ENCODE measurements around the gene SNCA.

SNCA gene

DNA sequence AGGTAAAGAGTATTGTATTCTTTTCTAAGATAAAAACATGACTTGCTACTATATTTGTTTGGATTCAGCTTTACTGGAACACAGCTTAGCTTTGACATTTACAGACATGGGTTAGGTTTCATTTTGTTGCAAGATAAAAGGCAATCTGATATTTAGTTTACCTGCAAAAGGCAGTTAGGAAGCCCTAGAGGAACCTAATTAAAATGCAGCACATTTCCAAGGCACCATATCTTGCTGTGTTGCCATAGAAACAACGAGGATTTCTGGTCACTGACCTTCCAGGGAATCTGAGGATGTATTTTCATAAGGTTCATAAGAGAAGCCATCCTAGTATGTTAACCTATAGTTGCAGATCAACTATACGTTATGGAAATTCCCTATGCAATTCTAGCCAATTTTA, 116.0 kb downstream of the SNCA start:
- Histone ChIP-seq H3K9me2 (ENCODE audit: low read depth, low read length) (no peaks in the 10 kb centered on the region), H4K20me1 (ENCODE audit: insufficient read depth, low read length) (no peaks in the 10 kb centered on the region), H3K4me2 (ENCODE audit: low read length) (no peak overlapping the region), H2AFZ (ENCODE audit: low read length) (no peak overlapping the region), H3K36me3 (ENCODE audit: insufficient read depth, low read length) (no peaks in the 10 kb centered on the region), H3K79me2 (ENCODE audit: insufficient read depth, low read length) (no peaks in the 10 kb centered on the region), H3K4me3 (ENCODE audit: low read depth, low read length, poor library complexity, severe bottlenecking) (no peak overlapping the region), H3K4me1 (ENCODE audit: insufficient read depth, low read length, severe bottlenecking) (no peaks in the 10 kb centered on the region), H3F3A (ENCODE audit: insufficient read depth, low read length) (no peaks in the 10 kb centered on the region), H3K9me3 (ENCODE audit: low read length) (no peaks in the 10 kb centered on the region), H3K27ac (ENCODE audit: low read depth, low read length, poor library complexity, severe bottlenecking) (no peak overlapping the region), H3K27me3 (ENCODE audit: insufficient read depth, low read length) (no peaks in the 10 kb centered on the region), H3K9ac (ENCODE audit: low read length) (no peak overlapping the region)
- TF ChIP-seq, protein P1, sequence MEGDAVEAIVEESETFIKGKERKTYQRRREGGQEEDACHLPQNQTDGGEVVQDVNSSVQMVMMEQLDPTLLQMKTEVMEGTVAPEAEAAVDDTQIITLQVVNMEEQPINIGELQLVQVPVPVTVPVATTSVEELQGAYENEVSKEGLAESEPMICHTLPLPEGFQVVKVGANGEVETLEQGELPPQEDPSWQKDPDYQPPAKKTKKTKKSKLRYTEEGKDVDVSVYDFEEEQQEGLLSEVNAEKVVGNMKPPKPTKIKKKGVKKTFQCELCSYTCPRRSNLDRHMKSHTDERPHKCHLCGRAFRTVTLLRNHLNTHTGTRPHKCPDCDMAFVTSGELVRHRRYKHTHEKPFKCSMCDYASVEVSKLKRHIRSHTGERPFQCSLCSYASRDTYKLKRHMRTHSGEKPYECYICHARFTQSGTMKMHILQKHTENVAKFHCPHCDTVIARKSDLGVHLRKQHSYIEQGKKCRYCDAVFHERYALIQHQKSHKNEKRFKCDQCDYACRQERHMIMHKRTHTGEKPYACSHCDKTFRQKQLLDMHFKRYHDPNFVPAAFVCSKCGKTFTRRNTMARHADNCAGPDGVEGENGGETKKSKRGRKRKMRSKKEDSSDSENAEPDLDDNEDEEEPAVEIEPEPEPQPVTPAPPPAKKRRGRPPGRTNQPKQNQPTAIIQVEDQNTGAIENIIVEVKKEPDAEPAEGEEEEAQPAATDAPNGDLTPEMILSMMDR (IDR thresholded peaks at IDR 0.05; ENCODE audit: low read length) = no peak
- no peak for TF ChIP-seq EZH2 (IDR thresholded peaks at IDR 0.05; ENCODE audit: borderline replicate concordance, low read length)

DNA sequence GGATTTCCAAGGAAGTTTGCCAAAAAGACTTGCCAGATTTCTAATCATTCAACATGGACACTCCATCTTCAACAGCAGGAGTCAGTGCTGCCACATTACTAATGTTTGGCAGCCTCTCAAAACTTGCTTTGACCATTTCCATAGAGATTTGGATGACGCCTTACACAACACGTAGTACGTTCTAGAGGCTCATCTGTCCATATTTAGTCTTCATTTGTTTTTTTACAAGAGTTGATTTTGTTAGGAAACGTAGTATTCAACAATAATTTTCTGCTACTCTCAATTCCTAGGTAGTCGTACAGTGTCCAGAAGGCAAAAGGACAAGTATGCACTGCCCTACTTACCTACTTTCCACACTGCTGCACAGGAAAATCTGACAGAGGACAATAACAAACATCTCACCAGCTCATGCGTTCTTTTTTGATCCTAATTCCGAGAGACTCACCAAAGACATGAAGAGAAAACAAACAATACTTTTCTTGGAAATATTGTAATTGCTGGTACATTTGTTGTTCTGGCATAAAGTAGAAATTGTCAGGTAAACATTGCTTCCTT, 117.3 kb downstream of the SNCA start:
- H3K79me2 ChIP-seq (ENCODE audit: insufficient read depth, low read length) = no peaks in the 10 kb centered on the region

DNA sequence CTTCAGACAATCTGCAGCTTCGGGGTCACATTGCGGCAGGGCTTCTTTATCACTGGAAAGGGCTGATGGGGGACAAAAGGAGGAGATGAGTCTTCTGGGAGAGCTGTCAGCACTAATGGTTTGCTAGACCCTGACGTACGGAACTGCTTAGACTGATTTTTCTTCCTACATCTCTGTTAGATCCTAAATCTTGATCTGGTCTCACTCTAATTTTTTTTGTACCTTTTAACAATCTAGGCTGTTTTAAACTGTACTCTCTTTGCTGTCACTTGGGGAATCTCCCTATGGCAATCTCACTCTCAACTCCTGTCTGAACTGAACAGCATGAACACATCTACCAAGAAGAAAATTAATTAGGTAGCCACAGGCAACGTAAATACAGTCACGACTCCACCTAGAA, 120.1 kb downstream of the SNCA start:
- H2AFZ ChIP-seq (ENCODE audit: low read length) = no peak overlapping the region
- no peaks in the 10 kb centered on the region for H3K9me3 ChIP-seq (ENCODE audit: low read length)
- H3K9me2 ChIP-seq (ENCODE audit: low read depth, low read length) = no peaks in the 10 kb centered on the region
- no peaks in the 10 kb centered on the region for H3F3A ChIP-seq (ENCODE audit: insufficient read depth, low read length)
- H4K20me1 ChIP-seq (ENCODE audit: insufficient read depth, low read length) = no peaks in the 10 kb centered on the region
- no peaks in the 10 kb centered on the region for H3K4me1 ChIP-seq (ENCODE audit: insufficient read depth, low read length, severe bottlenecking)
- H3K4me3 ChIP-seq (ENCODE audit: low read depth, low read length, poor library complexity, severe bottlenecking) = no peak overlapping the region
- H3K36me3 ChIP-seq (ENCODE audit: insufficient read depth, low read length) = no peaks in the 10 kb centered on the region
- no peak overlapping the region for H3K4me2 ChIP-seq (ENCODE audit: low read length)
- no peaks in the 10 kb centered on the region for H3K27me3 ChIP-seq (ENCODE audit: insufficient read depth, low read length)
- H3K79me2 ChIP-seq (ENCODE audit: insufficient read depth, low read length) = no peaks in the 10 kb centered on the region
- H3K9ac ChIP-seq (ENCODE audit: low read length) = no peak overlapping the region
- TF ChIP-seq EZH2 (IDR thresholded peaks at IDR 0.05; ENCODE audit: borderline replicate concordance, low read length) = no peak
- TF ChIP-seq, protein P1 (IDR thresholded peaks at IDR 0.05; ENCODE audit: low read length) = no peak
- H3K27ac ChIP-seq (ENCODE audit: low read depth, low read length, poor library complexity, severe bottlenecking) = no peak overlapping the region

More for the DNA sequence above, 117.3 kb downstream of the SNCA start:
- Histone ChIP-seq H3K9ac (ENCODE audit: low read length) (no peak overlapping the region), H2AFZ (ENCODE audit: low read length) (no peak overlapping the region), H4K20me1 (ENCODE audit: insufficient read depth, low read length) (no peaks in the 10 kb centered on the region), H3K4me2 (ENCODE audit: low read length) (no peak overlapping the region), H3F3A (ENCODE audit: insufficient read depth, low read length) (no peaks in the 10 kb centered on the region), H3K9me3 (ENCODE audit: low read length) (no peaks in the 10 kb centered on the region), H3K27ac (ENCODE audit: low read depth, low read length, poor library complexity, severe bottlenecking) (no peak overlapping the region), H3K36me3 (ENCODE audit: insufficient read depth, low read length) (no peaks in the 10 kb centered on the region), H3K4me3 (ENCODE audit: low read depth, low read length, poor library complexity, severe bottlenecking) (no peak overlapping the region), H3K27me3 (ENCODE audit: insufficient read depth, low read length) (no peaks in the 10 kb centered on the region), H3K4me1 (ENCODE audit: insufficient read depth, low read length, severe bottlenecking) (no peaks in the 10 kb centered on the region), H3K9me2 (ENCODE audit: low read depth, low read length) (no peaks in the 10 kb centered on the region)
- TF ChIP-seq, protein P1 (IDR thresholded peaks at IDR 0.05; ENCODE audit: low read length) = no peak
- no peak for TF ChIP-seq EZH2 (IDR thresholded peaks at IDR 0.05; ENCODE audit: borderline replicate concordance, low read length)
